HG03139 (cell line): ENCODE results near the gene DLX3.

Experiments used
- ATAC-seq: cut with Tn5 transposase; IDR thresholded peaks from one replicate; pipeline ENCODE4 v1.9.1; 2021; ENCODE audit not compliant: unreplicated experiment

The DLX3 gene

GRCh38 chr17:49992933-49993422 lies 2.0 kb downstream of the DLX3 start:
- ATAC-seq, result no peak

- ATAC-seq, result no peak
These were observed 2.7 kb downstream of the DLX3 start for GRCh38 chr17:49992191-49992932.

- no peak for ATAC-seq
These were observed 3.6 kb downstream of the DLX3 start for GRCh38 chr17:49991409-49991808.

GRCh38 chr17:49990921-49991320 lies 4.1 kb downstream of the DLX3 start:
- no peak for ATAC-seq

GRCh38 chr17:49990331-49990730 lies 4.7 kb downstream of the DLX3 start:
- ATAC-seq, result no peak

GRCh38 chr17:49989518-49989880 lies 5.5 kb downstream of the DLX3 start:
- ATAC-seq, result no peak

GRCh38 chr17:49987681-49988441 lies 7.2 kb downstream of the DLX3 start:
- ATAC-seq, result no peak

GRCh38 chr17:49987290-49987585 lies 7.8 kb downstream of the DLX3 start:
- no peak for ATAC-seq

- ATAC-seq, result no peak
These were observed 8.4 kb downstream of the DLX3 start for GRCh38 chr17:49986396-49987289.

GRCh38 chr17:49985310-49985990 lies 9.6 kb downstream of the DLX3 start:
- no peak for ATAC-seq

- ATAC-seq, result no peak
These were observed 10.2 kb downstream of the DLX3 start for GRCh38 chr17:49984776-49985175.

- ATAC-seq, result no peak
These were observed 10.7 kb downstream of the DLX3 start for GRCh38 chr17:49984283-49984682.

- ATAC-seq, result no peak
These were observed 14.3 kb downstream of the DLX3 start for GRCh38 chr17:49980703-49981197.

- ATAC-seq, result no peak
These were observed 15.1 kb downstream of the DLX3 start for GRCh38 chr17:49979748-49980479.

- ATAC-seq, result no peak
These were observed 16.5 kb downstream of the DLX3 start for GRCh38 chr17:49978501-49978900.

GRCh38 chr17:49977463-49978389 lies 17.3 kb downstream of the DLX3 start:
- ATAC-seq, result no peak

GRCh38 chr17:49976828-49977202 lies 18.2 kb downstream of the DLX3 start:
- no peak for ATAC-seq

GRCh38 chr17:49976163-49976827 lies 18.7 kb downstream of the DLX3 start:
- no peak for ATAC-seq

GRCh38 chr17:49975531-49975930 lies 19.5 kb downstream of the DLX3 start:
- no peak for ATAC-seq
